Activated CD4-positive, alpha-beta memory T cell treated with anti-CD3 and anti-CD28 coated beads for 36 hours (primary cell): ENCODE data around the gene AFG3L2. TPM values are rescaled to one million over a fixed set of nuclear protein-coding genes. Genes with fewer than 3 reads are reported as not detected.
"Not testable (repeated sequence)": the region's sequence is repeated elsewhere in the genome, so short reads cannot be mapped to it uniquely, and the experiment has no call there.

Experiments
- CTCF ChIA-PET: fragments of 350-600 bp; sonication (Branson Sonifier 250); formaldehyde crosslinking; loops from one replicate; lab custom pipeline; 2021; ENCODE audit warnings: antibody characterized with exemption, inconsistent platforms; lab: Charles Lee
- POLR2A ChIA-PET: fragments of 350-600 bp; sonication (Branson Sonifier 250); formaldehyde crosslinking; loops from one replicate; lab custom pipeline; 2021; ENCODE audit warnings: antibody characterized with exemption; lab: Charles Lee
- DNase-seq: peaks from one replicate; pipeline ENCODE4 v3.0.0-alpha.2; 2020
- H3K27ac Mint-ChIP-seq: one replicate; pipeline ENCODE4 v1.8.0; 2021; ENCODE audit warnings: mixed read lengths
- H3K27me3 Mint-ChIP-seq: one replicate; pipeline ENCODE4 v1.8.0; 2021; ENCODE audit warnings: mixed read lengths
- H3K36me3 Mint-ChIP-seq: one replicate; pipeline ENCODE4 v1.8.0; 2021; ENCODE audit warnings: mixed read lengths
- H3K4me1 Mint-ChIP-seq: one replicate; pipeline ENCODE4 v1.8.0; 2021; ENCODE audit warnings: low read depth, mixed read lengths
- H3K4me3 Mint-ChIP-seq: one replicate; pipeline ENCODE4 v1.8.0; 2021; ENCODE audit warnings: mild to moderate bottlenecking, mixed read lengths
- H3K9me3 Mint-ChIP-seq: one replicate; pipeline ENCODE4 v1.8.0; 2021; ENCODE audit warnings: mixed read lengths
- intact Hi-C: fragments of 100-400 bp; cut with micrococcal nuclease; formaldehyde crosslinking; loops from one replicate; pipeline ENCODE4 v1.15.1; 2023
- total RNA-seq, 2 experiments: library from RNA; stranded (reverse); gene quantifications; one replicate each; pipeline ENCODE4 v1.2.3, GENCODE V29; 2021

AFG3L2 gene
- total RNA-seq, 2 experiments from 2014 or later = 45.2 to 48.8 TPM

GRCh38 chr18:12394428-12394827 lies 17.4 kb upstream of the AFG3L2 start:
- peak; percentile 29 for DNase-seq
- no peak overlapping the region for H3K4me3 Mint-ChIP-seq
- CTCF ChIA-PET = interaction anchor here (1.1 to 6.9 kb wide), 3 partner anchors 9 to 541 kb away, joined by 3 to 64 read pairs (median 4); partner anchors contain the start of gene SPIRE1
- H3K4me1 Mint-ChIP-seq = no peaks in the 10 kb centered on the region
- H3K36me3 Mint-ChIP-seq = no peaks in the 10 kb centered on the region
- POLR2A ChIA-PET = no interaction called here
- no peaks in the 10 kb centered on the region for H3K9me3 Mint-ChIP-seq
- intact Hi-C loops = loop anchor here (5.0 kb wide), 1 partner anchor 538 kb away; no protein-coding TSS in a partner anchor
- no peak overlapping the region for H3K27ac Mint-ChIP-seq
- H3K27me3 Mint-ChIP-seq = peaks cover 8% of the 10 kb centered on the region

GRCh38 chr18:12393998-12394397 lies 17.0 kb upstream of the AFG3L2 start:
- no peaks in the 10 kb centered on the region for H3K36me3 Mint-ChIP-seq
- DNase-seq = no peak
- intact Hi-C loops = loop anchor here (5.0 kb wide), 1 partner anchor 538 kb away; no protein-coding TSS in a partner anchor
- POLR2A ChIA-PET = no interaction called here
- H3K4me1 Mint-ChIP-seq = no peaks in the 10 kb centered on the region
- H3K27ac Mint-ChIP-seq = no peak overlapping the region
- CTCF ChIA-PET = interaction anchor here (0.9 to 6.9 kb wide), 7 partner anchors 9 to 766 kb away, joined by 3 to 64 read pairs (median 8); partner anchors contain the start of genes PRELID3A and SPIRE1
- no peaks in the 10 kb centered on the region for H3K9me3 Mint-ChIP-seq
- no peak overlapping the region for H3K4me3 Mint-ChIP-seq
- H3K27me3 Mint-ChIP-seq = peaks cover 8% of the 10 kb centered on the region

GRCh38 chr18:12393510-12393909 lies 16.5 kb upstream of the AFG3L2 start:
- Mint-ChIP-seq H3K4me1 (no peaks in the 10 kb centered on the region), H3K9me3 (no peaks in the 10 kb centered on the region), H3K27me3 (peaks cover 8% of the 10 kb centered on the region), H3K27ac (no peak overlapping the region), H3K4me3 (no peak overlapping the region), H3K36me3 (no peaks in the 10 kb centered on the region)
- DNase-seq = no peak
- ChIA-PET POLR2A (no interaction called here), CTCF (interaction anchor here (0.9 to 6.9 kb wide), 9 partner anchors 8 to 766 kb away, joined by 3 to 64 read pairs (median 8); partner anchors contain the start of genes PRELID3A and SPIRE1)
- intact Hi-C loops = loop anchor here (5.0 kb wide), 1 partner anchor 539 kb away; no protein-coding TSS in a partner anchor

- POLR2A ChIA-PET = no interaction called here
- CTCF ChIA-PET = interaction anchor here (0.5 to 6.9 kb wide), 22 partner anchors 11 to 787 kb away, joined by 3 to 64 read pairs (median 4); partner anchors contain the start of genes AFG3L2, CEP76, PRELID3A and PSMG2
- H3K27me3 Mint-ChIP-seq = no peaks in the 10 kb centered on the region
- H3K36me3 Mint-ChIP-seq = no peaks in the 10 kb centered on the region
- H3K4me1 Mint-ChIP-seq = no peaks in the 10 kb centered on the region
- H3K4me3 Mint-ChIP-seq = no peak overlapping the region
- no peaks in the 10 kb centered on the region for H3K9me3 Mint-ChIP-seq
- H3K27ac Mint-ChIP-seq = no peak overlapping the region
- DNase-seq = peak; percentile 68
- intact Hi-C loops = loop anchor here (1.0 to 5.0 kb wide), 2 partner anchors 268 to 541 kb away; no protein-coding TSS in a partner anchor
These were observed 14.6 kb upstream of the AFG3L2 start for GRCh38 chr18:12391487-12392165.

GRCh38 chr18:12388442-12388841 lies 11.4 kb upstream of the AFG3L2 start:
- H3K4me1 Mint-ChIP-seq = no peaks in the 10 kb centered on the region
- H3K4me3 Mint-ChIP-seq = no peak overlapping the region
- no peaks in the 10 kb centered on the region for H3K36me3 Mint-ChIP-seq
- ChIA-PET CTCF (interaction anchor here (1.0 kb wide), 1 partner anchor 272 kb away, joined by 3 read pairs; no protein-coding TSS in a partner anchor), POLR2A (no interaction called here)
- DNase-seq = no peak
- no peak overlapping the region for H3K27ac Mint-ChIP-seq
- H3K27me3 Mint-ChIP-seq = no peaks in the 10 kb centered on the region
- no peaks in the 10 kb centered on the region for H3K9me3 Mint-ChIP-seq
- intact Hi-C loops = no loop called here

GRCh38 chr18:12384261-12384660 lies 7.2 kb upstream of the AFG3L2 start:
- no peaks in the 10 kb centered on the region for H3K9me3 Mint-ChIP-seq
- no peak overlapping the region for H3K4me3 Mint-ChIP-seq
- no peak overlapping the region for H3K27ac Mint-ChIP-seq
- no peaks in the 10 kb centered on the region for H3K27me3 Mint-ChIP-seq
- no peaks in the 10 kb centered on the region for H3K36me3 Mint-ChIP-seq
- DNase-seq = no peak
- intact Hi-C loops = no loop called here
- no peaks in the 10 kb centered on the region for H3K4me1 Mint-ChIP-seq
- POLR2A ChIA-PET = interaction anchor here (0.6 kb wide), 1 partner anchor 499 kb away, joined by 3 read pairs; no protein-coding TSS in a partner anchor
- CTCF ChIA-PET = interaction anchor here (1.6 kb wide), 1 partner anchor 9 kb away, joined by 4 read pairs; no protein-coding TSS in a partner anchor

GRCh38 chr18:12383759-12384158 lies 6.7 kb upstream of the AFG3L2 start:
- H3K27ac Mint-ChIP-seq, intact Hi-C loops: not testable (repeated sequence)

GRCh38 chr18:12382221-12382814 lies 5.3 kb upstream of the AFG3L2 start:
- intact Hi-C loops, POLR2A ChIA-PET, H3K36me3 Mint-ChIP-seq, H3K4me3 Mint-ChIP-seq, H3K27ac Mint-ChIP-seq, H3K4me1 Mint-ChIP-seq, DNase-seq, H3K9me3 Mint-ChIP-seq, H3K27me3 Mint-ChIP-seq: not testable (repeated sequence)
- CTCF ChIA-PET = interaction anchor here (0.7 kb wide), 1 partner anchor 233 kb away, joined by 3 read pairs; no protein-coding TSS in a partner anchor

More at GRCh38 chr18:12383759-12384158, 6.7 kb upstream of the AFG3L2 start:
- POLR2A ChIA-PET, H3K4me1 Mint-ChIP-seq, H3K27me3 Mint-ChIP-seq, H3K4me3 Mint-ChIP-seq, DNase-seq, CTCF ChIA-PET, H3K9me3 Mint-ChIP-seq, H3K36me3 Mint-ChIP-seq: not testable (repeated sequence)

GRCh38 chr18:12378198-12378558 lies 1.2 kb upstream of the AFG3L2 start:
- DNase-seq, H3K27ac Mint-ChIP-seq, H3K9me3 Mint-ChIP-seq, H3K27me3 Mint-ChIP-seq, H3K36me3 Mint-ChIP-seq: not testable (repeated sequence)
- CTCF ChIA-PET = interaction anchor here (0.6 to 1.5 kb wide), 2 partner anchors 278 to 282 kb away, joined by 3 to 4 read pairs; no protein-coding TSS in a partner anchor
- intact Hi-C loops = loop anchor here (5.0 to 10.0 kb wide), 4 partner anchors 44 to 757 kb away; partner anchors contain the start of gene SPIRE1
- POLR2A ChIA-PET = interaction anchor here (1.5 to 2.8 kb wide), 3 partner anchors 26 to 505 kb away, joined by 4 to 22 read pairs (median 14); partner anchors contain the start of genes CEP76, PSMG2 and PTPN2
- Mint-ChIP-seq H3K4me1 (peaks cover 34% of the 10 kb centered on the region), H3K4me3 (peak overlapping the region; percentile 75)

GRCh38 chr18:12377556-12378197 lies 650 bp upstream of the AFG3L2 start:
- peak overlapping the region; percentile 11 for H3K27ac Mint-ChIP-seq
- peak overlapping the region; percentile 75 for H3K4me3 Mint-ChIP-seq
- H3K9me3 Mint-ChIP-seq = no peaks in the 10 kb centered on the region
- CTCF ChIA-PET = interaction anchor here (0.5 to 1.5 kb wide), 7 partner anchors 14 to 325 kb away, joined by 3 to 6 read pairs (median 4); partner anchors contain the start of genes CEP76 and PSMG2
- H3K27me3 Mint-ChIP-seq = no peaks in the 10 kb centered on the region
- POLR2A ChIA-PET = interaction anchor here (0.9 to 2.8 kb wide), 10 partner anchors 21 to 1349 kb away, joined by 3 to 22 read pairs (median 5); partner anchors contain the start of genes CEP192, CEP76, FAM210A and IMPA2
- peaks cover 9% of the 10 kb centered on the region for H3K36me3 Mint-ChIP-seq
- intact Hi-C loops = loop anchor here (1.0 to 10.0 kb wide), 13 partner anchors 30 to 1349 kb away; partner anchors contain the start of genes CEP192, CEP76, CHMP1B and FAM210A
- H3K4me1 Mint-ChIP-seq = peaks cover 39% of the 10 kb centered on the region
- no peak for DNase-seq
